ENCODE results near the gene ASMTL. TPM values are rescaled to one million over a fixed set of nuclear protein-coding genes. Genes with fewer than 3 reads are reported as not detected.
"Not testable (repeated sequence)": the region's sequence is repeated elsewhere in the genome, so short reads cannot be mapped to it uniquely, and the experiment has no call there.

The ASMTL gene
- polyA plus RNA-seq, 1 donor = 37.1 TPM

GRCh38 chrX:1483843-1484637 is 31.3 kb upstream of the ASMTL start:
- DNase-seq = no peak

GRCh38 chrX:1482530-1482928 is 29.8 kb upstream of the ASMTL start:
- not testable (repeated sequence) for DNase-seq

GRCh38 chrX:1481636-1482529 is 29.2 kb upstream of the ASMTL start:
- peak; percentile 46 for DNase-seq

- no peak for DNase-seq
Measured at GRCh38 chrX:1480082-1480785, 27.5 kb upstream of the ASMTL start.

GRCh38 chrX:1477801-1478458 is 25.2 kb upstream of the ASMTL start:
- no peak for DNase-seq

- no peak for DNase-seq
Measured at GRCh38 chrX:1477229-1477628, 24.5 kb upstream of the ASMTL start.

GRCh38 chrX:1476682-1477081 is 24.0 kb upstream of the ASMTL start:
- DNase-seq = no peak

- no peak for DNase-seq
Measured at GRCh38 chrX:1475881-1476280, 23.2 kb upstream of the ASMTL start.

- DNase-seq = no peak
Measured at GRCh38 chrX:1475481-1475880, 22.8 kb upstream of the ASMTL start.

- not testable (repeated sequence) for DNase-seq
Measured at GRCh38 chrX:1474593-1474992, 21.9 kb upstream of the ASMTL start.

GRCh38 chrX:1472975-1473374 is 20.3 kb upstream of the ASMTL start:
- DNase-seq = no peak

- no peak for DNase-seq
Measured at GRCh38 chrX:1468250-1468772, 15.6 kb upstream of the ASMTL start.

GRCh38 chrX:1466971-1467561 is 14.4 kb upstream of the ASMTL start:
- DNase-seq = no peak

GRCh38 chrX:1466232-1466661 is 13.5 kb upstream of the ASMTL start:
- DNase-seq = no peak

- DNase-seq = no peak
Measured at GRCh38 chrX:1465286-1466231, 12.8 kb upstream of the ASMTL start.

GRCh38 chrX:1464971-1465285 is 12.2 kb upstream of the ASMTL start:
- DNase-seq = no peak

GRCh38 chrX:1464041-1464970 is 11.6 kb upstream of the ASMTL start:
- no peak for DNase-seq

- no peak for DNase-seq
Measured at GRCh38 chrX:1463581-1463980, 10.9 kb upstream of the ASMTL start.

GRCh38 chrX:1462596-1463251 is 10.0 kb upstream of the ASMTL start:
- no peak for DNase-seq

All from left kidney (tissue), 2 donors.